Activated T-cell treated with anti-CD3 and anti-CD28 coated beads, Interleukin-2, amount 50 U/mL, for 48 hours (primary cell): Measurements from ENCODE around the gene SKAP2.

Experiments used
- DNase-seq, 2 experiments: peaks; one replicate each; pipeline ENCODE4 v3.0.0-alpha.2; 2020

SKAP2 gene

GRCh38 chr7:26658389-26659084, 205.9 kb downstream of the SKAP2 start:
- DNase-seq, result no peak

DNA sequence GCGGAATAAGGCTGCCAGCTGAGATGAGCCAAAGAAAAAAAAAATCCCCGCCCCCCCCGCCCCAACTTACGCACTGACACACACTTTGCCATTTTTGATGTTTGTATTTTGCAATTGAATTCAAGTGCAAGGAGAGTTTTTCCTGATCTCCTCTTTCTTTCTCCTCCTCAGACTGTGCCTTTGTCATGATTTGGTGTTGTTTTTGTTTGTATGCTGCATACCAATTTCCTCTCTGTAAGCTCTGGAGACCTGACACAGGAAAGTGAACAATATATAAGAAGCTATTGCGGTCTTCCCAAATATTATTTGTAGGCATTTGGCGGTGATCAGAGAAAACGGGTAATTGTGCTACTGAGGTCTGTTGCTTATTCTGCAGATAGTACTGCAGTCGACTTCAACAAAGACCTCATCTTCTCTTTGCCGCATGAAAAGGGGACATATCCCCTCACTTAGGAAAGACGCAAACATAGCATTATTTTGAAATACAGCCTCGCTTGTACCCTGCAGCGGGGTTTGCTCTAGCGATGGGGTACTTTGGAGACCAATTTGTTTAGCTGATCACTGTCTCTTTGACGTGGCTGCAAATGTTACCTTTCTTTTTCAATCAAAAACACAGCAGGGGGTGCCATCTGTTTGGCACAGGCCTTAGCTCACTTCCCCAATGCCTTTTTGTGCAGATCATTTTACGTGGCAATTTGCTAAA, 206.6 kb downstream of the SKAP2 start:
- no peak for DNase-seq

GRCh38 chr7:26657206-26657641, 207.2 kb downstream of the SKAP2 start:
- DNase-seq, result no peak

DNA sequence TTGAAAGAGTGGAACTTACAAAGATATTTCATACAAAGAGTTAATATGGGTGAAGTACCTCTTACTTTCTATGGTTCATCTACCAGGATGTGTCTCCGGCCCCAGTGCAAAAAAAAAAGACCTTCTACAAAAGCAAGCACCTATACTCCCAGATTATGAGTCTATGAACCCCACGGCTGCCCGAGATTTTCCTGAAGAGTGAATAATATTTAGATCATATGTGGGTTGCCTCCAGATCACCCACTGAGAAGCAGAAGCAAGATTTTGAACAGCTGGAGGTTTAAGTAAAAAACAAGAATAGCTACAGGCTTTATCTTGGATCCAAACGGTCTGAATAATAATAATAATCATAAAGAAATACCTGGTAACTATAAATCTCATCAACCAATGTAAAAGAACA, 207.7 kb downstream of the SKAP2 start:
- DNase-seq, result no peak

DNA sequence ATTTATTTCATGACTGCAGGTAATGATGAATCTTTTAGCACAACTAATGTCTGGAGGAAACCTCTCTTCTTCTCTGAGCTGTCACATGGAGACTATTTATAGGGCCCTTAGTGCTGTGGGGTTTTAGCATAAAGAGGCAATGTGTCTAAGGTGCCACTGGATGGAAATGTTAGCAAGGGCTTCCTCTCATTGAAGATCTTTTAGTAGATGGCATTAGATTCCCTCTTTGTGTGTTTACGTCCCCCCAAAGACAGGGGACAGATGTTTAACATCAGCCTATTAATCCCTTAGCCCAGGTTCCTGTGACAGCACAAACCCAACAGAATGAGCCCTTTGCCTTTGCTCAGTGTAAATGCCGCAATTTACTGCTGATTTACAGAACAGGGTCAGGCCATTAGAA, 208.6 kb downstream of the SKAP2 start:
- DNase-seq, result no peak

GRCh38 chr7:26653430-26654399, 210.7 kb downstream of the SKAP2 start:
- DNase-seq, result no peak

DNA sequence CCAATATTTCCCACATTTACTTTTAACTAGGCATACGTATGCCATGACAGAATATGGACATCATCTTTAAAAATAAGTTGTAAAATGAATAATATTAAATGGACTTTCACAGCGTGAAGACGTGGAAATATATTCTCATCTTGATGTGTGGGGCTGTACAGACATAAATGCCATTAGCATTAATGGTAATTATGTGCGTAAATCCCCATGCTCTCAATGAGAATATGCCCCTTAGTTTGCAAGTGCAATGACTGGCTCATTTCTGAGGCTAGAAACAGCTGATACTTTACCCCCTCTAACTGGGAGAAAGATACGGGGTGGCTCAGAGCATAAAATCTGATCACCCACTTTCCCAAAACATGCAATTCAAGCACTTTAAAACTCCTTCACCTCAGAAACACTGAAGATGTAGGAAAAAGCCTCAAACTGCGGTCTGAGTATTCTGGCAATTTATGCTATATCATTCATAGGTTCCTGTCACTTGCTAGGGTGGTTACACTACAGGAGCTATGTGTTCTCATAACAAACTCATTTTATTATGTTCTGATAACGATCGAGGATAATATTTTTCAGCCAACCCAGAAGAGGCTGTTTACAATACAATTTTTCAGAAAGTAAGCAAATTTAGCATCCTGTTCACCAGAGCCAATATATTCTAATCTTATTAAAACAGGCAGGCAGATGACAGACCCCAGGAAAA, 211.8 kb downstream of the SKAP2 start:
- DNase-seq, result no peak

GRCh38 chr7:26650103-26650502, 214.3 kb downstream of the SKAP2 start:
- DNase-seq, result no peak

DNA sequence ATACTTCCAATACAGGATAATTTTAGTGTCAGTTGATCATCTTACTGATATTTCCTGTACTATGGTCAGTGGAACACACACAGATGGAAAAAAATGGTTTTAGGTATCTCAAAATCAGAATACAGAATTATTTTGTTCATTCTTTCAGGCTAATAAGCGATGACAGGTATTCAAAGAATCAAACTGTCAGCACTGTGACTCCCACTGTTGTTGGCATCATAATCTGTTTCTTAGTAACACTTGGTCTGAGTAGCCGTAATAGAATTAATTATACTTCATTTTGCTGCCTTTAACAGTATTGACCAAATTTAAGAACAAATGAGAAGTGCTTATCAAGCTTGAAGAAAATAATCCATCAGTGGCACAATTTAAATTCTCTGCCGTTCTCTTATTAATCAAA, 215.0 kb downstream of the SKAP2 start:
- DNase-seq, result no peak

DNA sequence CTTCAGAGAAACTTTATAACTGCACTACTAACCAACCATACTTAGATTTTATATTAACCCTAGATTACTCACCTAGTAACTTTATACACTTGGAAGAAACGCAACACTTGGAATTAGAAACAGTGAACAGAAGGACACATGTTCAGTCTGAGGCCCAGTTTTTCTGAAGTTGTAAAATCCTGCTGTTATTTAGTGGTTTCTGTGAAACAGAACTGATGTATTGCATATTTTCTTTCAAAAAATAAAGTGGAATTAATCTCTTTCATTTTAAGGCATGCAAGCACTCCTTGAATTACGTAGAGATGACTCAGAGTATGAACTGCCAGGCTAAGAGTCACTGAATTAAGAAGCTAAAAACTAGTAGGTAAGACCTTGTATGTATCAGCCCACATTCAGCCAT, 215.8 kb downstream of the SKAP2 start:
- no peak for DNase-seq

GRCh38 chr7:26646336-26647048, 217.9 kb downstream of the SKAP2 start:
- no peak for DNase-seq

GRCh38 chr7:26645121-26645520, 219.3 kb downstream of the SKAP2 start:
- DNase-seq, result no peak

DNA sequence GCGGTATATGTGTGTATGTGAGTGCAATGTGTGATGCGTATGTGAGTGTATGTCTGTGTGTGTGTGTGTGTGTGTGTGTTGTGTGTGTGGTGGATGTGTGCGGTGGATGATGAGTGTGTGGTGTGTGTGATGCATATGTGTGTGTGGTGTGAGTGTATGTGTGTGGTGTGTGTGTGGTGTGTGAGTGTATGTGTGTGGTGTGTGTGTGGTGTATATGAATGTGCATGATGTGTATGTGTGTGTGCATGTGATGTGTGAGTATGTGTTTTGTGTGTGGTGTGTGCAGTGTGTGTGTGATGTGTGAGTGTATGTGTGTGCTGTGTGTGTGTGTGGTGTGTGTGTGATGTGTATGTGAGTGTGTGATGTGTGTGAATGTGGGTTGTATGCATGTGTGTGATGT, 222.0 kb downstream of the SKAP2 start:
- DNase-seq, result no peak

DNA sequence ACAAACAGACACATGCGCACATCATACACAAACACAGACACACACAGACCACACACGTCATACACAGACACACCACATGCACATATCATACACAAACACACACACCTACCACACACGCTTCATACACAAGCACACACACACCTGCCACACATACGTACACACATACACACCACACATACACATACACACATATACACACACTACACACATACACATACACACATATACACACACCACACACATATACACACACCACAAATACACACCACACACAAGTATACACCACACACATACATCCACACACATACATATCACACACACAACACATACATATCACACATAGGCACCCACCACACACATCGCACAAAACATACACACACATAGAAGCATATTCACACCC, 224.7 kb downstream of the SKAP2 start:
- no peak for DNase-seq

- no peak for DNase-seq
These were observed 225.3 kb downstream of the SKAP2 start for GRCh38 chr7:26639111-26639510.

DNA sequence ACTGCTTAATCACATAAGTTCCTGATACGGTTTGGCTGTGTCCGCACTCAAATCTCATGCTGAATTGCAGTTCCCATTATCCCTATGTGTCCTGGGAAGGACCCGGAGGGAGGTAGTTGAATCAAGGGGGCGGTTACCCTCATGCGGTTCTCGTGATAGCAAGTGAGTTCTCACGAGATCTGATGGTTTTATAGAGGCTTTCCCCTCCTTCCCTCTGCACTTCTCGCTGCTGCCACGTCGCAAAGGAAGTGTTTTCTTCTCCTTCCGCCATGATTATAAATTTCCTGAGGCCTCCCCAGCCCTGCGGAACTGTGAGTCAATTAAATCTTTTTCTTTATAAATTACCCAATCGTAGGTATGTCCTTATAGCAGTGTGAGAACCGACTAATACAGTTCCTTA, 226.2 kb downstream of the SKAP2 start:
- DNase-seq, result no peak

GRCh38 chr7:26637610-26638009, 226.8 kb downstream of the SKAP2 start:
- no peak for DNase-seq

- no peak for DNase-seq
These were observed 227.6 kb downstream of the SKAP2 start for GRCh38 chr7:26636808-26637207.

DNA sequence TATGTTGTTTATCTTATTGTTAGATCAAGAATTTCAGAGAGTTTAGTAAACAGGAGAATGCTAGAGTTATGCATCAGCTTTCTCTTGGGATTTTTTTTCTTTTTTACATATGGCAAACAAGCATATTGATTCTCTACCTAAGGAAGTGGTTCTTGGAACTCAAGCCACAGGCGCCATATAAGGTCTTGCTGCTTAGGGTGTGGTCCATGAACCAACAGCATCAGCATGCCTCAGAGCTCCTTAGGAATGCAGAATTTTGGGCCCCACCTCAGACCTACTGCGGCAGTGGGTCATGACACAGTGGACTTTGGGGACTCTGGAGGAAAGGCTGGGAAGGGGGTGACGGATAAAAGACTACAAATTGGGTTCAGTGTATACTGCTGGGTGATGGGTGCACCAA, 230.8 kb downstream of the SKAP2 start:
- no peak for DNase-seq

GRCh38 chr7:26631601-26632000, 232.8 kb downstream of the SKAP2 start:
- DNase-seq, result no peak

- DNase-seq, result no peak
These were observed 233.3 kb downstream of the SKAP2 start for GRCh38 chr7:26630941-26631580.

- no peak for DNase-seq
These were observed 234.0 kb downstream of the SKAP2 start for GRCh38 chr7:26630361-26630760.
